HepG2 (cell line): ENCODE results near the gene RAC3. TPM values are rescaled to one million over a fixed set of nuclear protein-coding genes. Genes with fewer than 3 reads are reported as not detected.

Experiments used
- ARID2 ChIP-seq: sonication (generic); formaldehyde crosslinking; IDR thresholded peaks from 2 replicates; pipeline ENCODE4 v1.8.1; 2022; ENCODE audit warnings: mild to moderate bottlenecking, missing genetic modification reagents, borderline replicate concordance
- BRCA1 ChIP-seq: sonication (generic); formaldehyde crosslinking; IDR thresholded peaks from 2 replicates; pipeline ENCODE4 v1.4.0; 2020; ENCODE audit warnings: missing genetic modification reagents
- HNF1B ChIP-seq: sonication (generic); formaldehyde crosslinking; IDR thresholded peaks from 2 replicates; pipeline ENCODE4 v1.5.1; 2020; ENCODE audit warnings: mild to moderate bottlenecking, moderate library complexity, missing genetic modification reagents
- MYNN ChIP-seq: sonication (generic); formaldehyde crosslinking; IDR thresholded peaks from 2 replicates; pipeline ENCODE4 v1.4.0; 2020; ENCODE audit warnings: mild to moderate bottlenecking, low read depth, missing genetic modification reagents
- NCOA2 ChIP-seq: sonication (generic); formaldehyde crosslinking; IDR thresholded peaks from 2 replicates; pipeline ENCODE4 v1.8.0; 2022; ENCODE audit warnings: inconsistent platforms
- PHF5A ChIP-seq: IDR thresholded peaks from one replicate; pipeline ENCODE4 v1.6.1; 2018; ENCODE audit warnings: low read depth, missing genetic modification reagents; ENCODE audit not compliant: unreplicated experiment
- ZNF263 ChIP-seq: sonication (generic); formaldehyde crosslinking; IDR thresholded peaks from 2 replicates; pipeline ENCODE4 v1.4.0; 2020; ENCODE audit warnings: missing genetic modification reagents
- ZNF280D ChIP-seq: sonication (generic); formaldehyde crosslinking; IDR thresholded peaks from 2 replicates; pipeline ENCODE4 v1.5.1; 2020; ENCODE audit warnings: mild to moderate bottlenecking, missing genetic modification reagents
- ZNF563 ChIP-seq: sonication (generic); formaldehyde crosslinking; IDR thresholded peaks from 2 replicates; pipeline ENCODE4 v1.8.0; 2022; ENCODE audit warnings: mild to moderate bottlenecking, moderate library complexity, missing genetic modification reagents
- ZNF577 ChIP-seq: sonication (generic); formaldehyde crosslinking; IDR thresholded peaks from 2 replicates; pipeline ENCODE4 v1.4.0; 2020; ENCODE audit warnings: mild to moderate bottlenecking, low read depth, missing genetic modification reagents, borderline replicate concordance
- polyA plus RNA-seq, 8 experiments: library from polyadenylated mRNA; depleted of rRNA in 3 of 8; stranded (reverse) in 7 of 8; unstranded in 1 of 8; fragments of >200 nt; fragmentation: Illumina TruSeq in 4 of 8; extraction: Trizol in 4 of 8; gene quantifications; 2 replicates each; pipeline versions ENCODE4 v1.2.1 to v1.2.3, GENCODE V29; 2011 to 2016; ENCODE audit warnings: low read depth in 4 of 8, missing spikeins in 1 of 8, mixed read lengths in 1 of 8; ENCODE audit not compliant: insufficient read depth in 1 of 8
- total RNA-seq, 5 experiments: library from RNA; depleted of rRNA; stranded (reverse); fragments of >200 nt; fragmentation: Illumina TruSeq; extraction: Trizol; gene quantifications; 2 replicates each; pipeline ENCODE4 v1.2.3, GENCODE V29; 2016; ENCODE audit warnings: low read depth in 1 of 5
- TF ChIP-seq, protein P1 (sequence below), 2 experiments: IDR thresholded peaks; 2 replicates each; pipeline ENCODE4 v1.6.1; 2011 to 2012; ENCODE audit warnings: low read length in 2 of 2, borderline replicate concordance in 1 of 2, low read depth in 1 of 2, mild to moderate bottlenecking in 1 of 2, moderate library complexity in 1 of 2
- TF ChIP-seq, protein P2 (sequence below): sonication (generic); formaldehyde crosslinking; IDR thresholded peaks from 2 replicates; pipeline ENCODE4 v1.5.1; 2020; ENCODE audit warnings: missing genetic modification reagents, mild to moderate bottlenecking, borderline replicate concordance
- TF ChIP-seq, protein P3 (sequence below): sonication (generic); formaldehyde crosslinking; IDR thresholded peaks from 2 replicates; pipeline ENCODE4 v1.9.0; 2022; ENCODE audit warnings: low read depth, missing genetic modification reagents

Gene RAC3
- total and polyA plus RNA-seq, 2 of the 13 experiments (the other 11 are each of a cell fraction or from before 2014, with no cell fraction given), result 10.5 to 21.3 TPM

GRCh38 chr17:82022310-82022980 is 9.0 kb upstream of the RAC3 start, which contains the start of gene CENPX (continued):
- TF ChIP-seq HNF1B (no peak; the same call in 1 of the 2 replicates), ZNF280D (CRISPR knock-in tag) (0 out of 2 replicates have a peak, but pooled peaks have one; percentile 38), BRCA1 (CRISPR knock-in tag) (no peak), PHF5A (CRISPR knock-in tag) (no peak), NCOA2 (CRISPR knock-in tag) (no peak), ZNF577 (CRISPR knock-in tag) (0 out of 2 replicates have a peak, but pooled peaks have one; percentile 79), ZNF563 (CRISPR knock-in tag) (peak; percentile 18; the same call in 1 of the 2 replicates), ARID2 (0 out of 2 replicates have a peak, but pooled peaks have one; percentile 72), ZNF263 (CRISPR knock-in tag) (peak; percentile 50; the same call in 1 of the 2 replicates), MYNN (CRISPR knock-in tag) (peak; percentile 78; the same call in 1 of the 2 replicates)
- TF ChIP-seq, protein P1, sequence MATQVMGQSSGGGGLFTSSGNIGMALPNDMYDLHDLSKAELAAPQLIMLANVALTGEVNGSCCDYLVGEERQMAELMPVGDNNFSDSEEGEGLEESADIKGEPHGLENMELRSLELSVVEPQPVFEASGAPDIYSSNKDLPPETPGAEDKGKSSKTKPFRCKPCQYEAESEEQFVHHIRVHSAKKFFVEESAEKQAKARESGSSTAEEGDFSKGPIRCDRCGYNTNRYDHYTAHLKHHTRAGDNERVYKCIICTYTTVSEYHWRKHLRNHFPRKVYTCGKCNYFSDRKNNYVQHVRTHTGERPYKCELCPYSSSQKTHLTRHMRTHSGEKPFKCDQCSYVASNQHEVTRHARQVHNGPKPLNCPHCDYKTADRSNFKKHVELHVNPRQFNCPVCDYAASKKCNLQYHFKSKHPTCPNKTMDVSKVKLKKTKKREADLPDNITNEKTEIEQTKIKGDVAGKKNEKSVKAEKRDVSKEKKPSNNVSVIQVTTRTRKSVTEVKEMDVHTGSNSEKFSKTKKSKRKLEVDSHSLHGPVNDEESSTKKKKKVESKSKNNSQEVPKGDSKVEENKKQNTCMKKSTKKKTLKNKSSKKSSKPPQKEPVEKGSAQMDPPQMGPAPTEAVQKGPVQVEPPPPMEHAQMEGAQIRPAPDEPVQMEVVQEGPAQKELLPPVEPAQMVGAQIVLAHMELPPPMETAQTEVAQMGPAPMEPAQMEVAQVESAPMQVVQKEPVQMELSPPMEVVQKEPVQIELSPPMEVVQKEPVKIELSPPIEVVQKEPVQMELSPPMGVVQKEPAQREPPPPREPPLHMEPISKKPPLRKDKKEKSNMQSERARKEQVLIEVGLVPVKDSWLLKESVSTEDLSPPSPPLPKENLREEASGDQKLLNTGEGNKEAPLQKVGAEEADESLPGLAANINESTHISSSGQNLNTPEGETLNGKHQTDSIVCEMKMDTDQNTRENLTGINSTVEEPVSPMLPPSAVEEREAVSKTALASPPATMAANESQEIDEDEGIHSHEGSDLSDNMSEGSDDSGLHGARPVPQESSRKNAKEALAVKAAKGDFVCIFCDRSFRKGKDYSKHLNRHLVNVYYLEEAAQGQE (IDR thresholded peaks at IDR 0.05; ENCODE audit: borderline replicate concordance in 1 of 2, low read depth in 1 of 2, low read length in 2 of 2), result peak in 1 of 2 experiments; percentile 30; a peak in 1 of 4 replicates
- TF ChIP-seq, protein P2, sequence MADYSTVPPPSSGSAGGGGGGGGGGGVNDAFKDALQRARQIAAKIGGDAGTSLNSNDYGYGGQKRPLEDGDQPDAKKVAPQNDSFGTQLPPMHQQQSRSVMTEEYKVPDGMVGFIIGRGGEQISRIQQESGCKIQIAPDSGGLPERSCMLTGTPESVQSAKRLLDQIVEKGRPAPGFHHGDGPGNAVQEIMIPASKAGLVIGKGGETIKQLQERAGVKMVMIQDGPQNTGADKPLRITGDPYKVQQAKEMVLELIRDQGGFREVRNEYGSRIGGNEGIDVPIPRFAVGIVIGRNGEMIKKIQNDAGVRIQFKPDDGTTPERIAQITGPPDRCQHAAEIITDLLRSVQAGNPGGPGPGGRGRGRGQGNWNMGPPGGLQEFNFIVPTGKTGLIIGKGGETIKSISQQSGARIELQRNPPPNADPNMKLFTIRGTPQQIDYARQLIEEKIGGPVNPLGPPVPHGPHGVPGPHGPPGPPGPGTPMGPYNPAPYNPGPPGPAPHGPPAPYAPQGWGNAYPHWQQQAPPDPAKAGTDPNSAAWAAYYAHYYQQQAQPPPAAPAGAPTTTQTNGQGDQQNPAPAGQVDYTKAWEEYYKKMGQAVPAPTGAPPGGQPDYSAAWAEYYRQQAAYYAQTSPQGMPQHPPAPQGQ (CRISPR knock-in tag), result no peak
- TF ChIP-seq, protein P3, sequence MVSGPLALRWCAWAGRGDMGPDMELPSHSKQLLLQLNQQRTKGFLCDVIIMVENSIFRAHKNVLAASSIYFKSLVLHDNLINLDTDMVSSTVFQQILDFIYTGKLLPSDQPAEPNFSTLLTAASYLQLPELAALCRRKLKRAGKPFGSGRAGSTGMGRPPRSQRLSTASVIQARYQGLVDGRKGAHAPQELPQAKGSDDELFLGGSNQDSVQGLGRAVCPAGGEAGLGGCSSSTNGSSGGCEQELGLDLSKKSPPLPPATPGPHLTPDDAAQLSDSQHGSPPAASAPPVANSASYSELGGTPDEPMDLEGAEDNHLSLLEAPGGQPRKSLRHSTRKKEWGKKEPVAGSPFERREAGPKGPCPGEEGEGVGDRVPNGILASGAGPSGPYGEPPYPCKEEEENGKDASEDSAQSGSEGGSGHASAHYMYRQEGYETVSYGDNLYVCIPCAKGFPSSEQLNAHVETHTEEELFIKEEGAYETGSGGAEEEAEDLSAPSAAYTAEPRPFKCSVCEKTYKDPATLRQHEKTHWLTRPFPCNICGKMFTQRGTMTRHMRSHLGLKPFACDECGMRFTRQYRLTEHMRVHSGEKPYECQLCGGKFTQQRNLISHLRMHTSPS (CRISPR knock-in tag), result peak; percentile 49
